GM23248 (cell line): ENCODE measurements around the gene ARHGAP24. TPM values are rescaled to one million over a fixed set of nuclear protein-coding genes. Genes with fewer than 3 reads are reported as not detected.
"Not testable (repeated sequence)": the region's sequence is repeated elsewhere in the genome, so short reads cannot be mapped to it uniquely, and the experiment has no call there.

Experiments used
- DNase-seq: peaks from one replicate; pipeline ENCODE4 v3.0.0-alpha.2; 2015
- H2AFZ ChIP-seq: fragments of 200-600 bp; sonication (generic); 2 replicates; pipeline ENCODE4 v1.6.1; 2016; ENCODE audit warnings: antibody characterized with exemption
- H3F3A ChIP-seq: fragments of 200-600 bp; sonication (generic); 2 replicates; pipeline ENCODE4 v1.6.1; 2016; ENCODE audit warnings: mild to moderate bottlenecking, antibody characterized with exemption, mixed run types; ENCODE audit not compliant: insufficient read depth
- H3K27ac ChIP-seq: fragments of 200-600 bp; sonication (generic); 2 replicates; pipeline ENCODE4 v1.5.1; 2016; ENCODE audit warnings: mild to moderate bottlenecking
- H3K27me3 ChIP-seq: fragments of 200-600 bp; sonication (generic); replicated peaks from 2 replicates; pipeline ENCODE4 v1.6.1; 2016; ENCODE audit warnings: mild to moderate bottlenecking; ENCODE audit not compliant: insufficient read depth
- H3K36me3 ChIP-seq: fragments of 200-600 bp; sonication (generic); 2 replicates; pipeline ENCODE4 v1.6.1; 2016; ENCODE audit warnings: low read depth, mild to moderate bottlenecking
- H3K4me1 ChIP-seq: fragments of 200-600 bp; sonication (generic); 2 replicates; pipeline ENCODE4 v1.6.1; 2016; ENCODE audit warnings: mild to moderate bottlenecking; ENCODE audit not compliant: insufficient read depth
- H3K4me2 ChIP-seq: fragments of 200-600 bp; sonication (generic); one replicate; pipeline ENCODE4 v1.6.1; 2016; ENCODE audit warnings: mild to moderate bottlenecking; ENCODE audit not compliant: unreplicated experiment
- H3K4me3 ChIP-seq: fragments of 200-600 bp; sonication (generic); 2 replicates; pipeline ENCODE4 v1.5.1; 2016; ENCODE audit warnings: mild to moderate bottlenecking
- H3K79me2 ChIP-seq: fragments of 200-600 bp; sonication (generic); 2 replicates; pipeline ENCODE4 v1.6.1; 2016; ENCODE audit warnings: mild to moderate bottlenecking; ENCODE audit not compliant: insufficient read depth
- H3K9ac ChIP-seq: fragments of 200-600 bp; sonication (generic); 2 replicates; pipeline ENCODE4 v1.6.1; 2016; ENCODE audit warnings: mild to moderate bottlenecking
- H3K9me2 ChIP-seq: fragments of 200-600 bp; sonication (generic); 2 replicates; pipeline ENCODE4 v1.6.1; 2016; ENCODE audit warnings: mixed run types, mild to moderate bottlenecking, moderate library complexity; ENCODE audit not compliant: insufficient read depth
- H3K9me3 ChIP-seq: fragments of 200-600 bp; sonication (generic); one replicate; pipeline ENCODE4 v1.6.1; 2017; ENCODE audit warnings: low read depth
- H4K20me1 ChIP-seq: fragments of 200-600 bp; sonication (generic); 2 replicates; pipeline ENCODE4 v1.6.0; 2016; ENCODE audit not compliant: insufficient read depth
- EZH2 ChIP-seq: fragments of 200-600 bp; sonication (generic); IDR thresholded peaks from 2 replicates; pipeline ENCODE4 v1.6.1; 2018; ENCODE audit warnings: antibody characterized with exemption, mild to moderate bottlenecking; ENCODE audit not compliant: insufficient read depth, poor library complexity, severe bottlenecking
- EZH2phosphoT487 ChIP-seq: fragments of 200-600 bp; sonication (generic); IDR thresholded peaks from 2 replicates; pipeline ENCODE4 v1.6.1; 2018; ENCODE audit warnings: antibody characterized with exemption, moderate library complexity, mild to moderate bottlenecking, low read depth; ENCODE audit not compliant: insufficient read depth
- WGBS, 2 experiments: methylation state at CpG; one replicate each; pipeline ENCODE4 v1.1.6; 2015 to 2017; ENCODE audit warnings: low lambda C conversion rate in 2 of 2, low coverage in 1 of 2; ENCODE audit errors: missing lambda C conversion rate in 2 of 2; 5-methylcytosine and 5-hydroxymethylcytosine counted together
- in situ Hi-C: fragments of 300-500 bp; cut with MboI; formaldehyde crosslinking; loops from 2 replicates; pipeline ENCODE4 v1.15.0; 2020
- polyA plus RNA-seq: library from polyadenylated mRNA; unstranded; fragments of >200 nt; fragmentation: Nextera tagmentation; extraction: Ambion mirVana; gene quantifications from 2 replicates; pipeline ENCODE4 v1.2.1, GENCODE V29; 2016
- total RNA-seq: library from RNA; depleted of rRNA; stranded (reverse); fragments of >200 nt; shearing (Covaris generic); gene quantifications from 2 replicates; pipeline ENCODE4 v1.2.3, GENCODE V29; 2014

ARHGAP24 gene
- total and polyA plus RNA-seq, 2 experiments from 2014 or later = 24.1 to 31.6 TPM

- in situ Hi-C loops = no loop called here
- H3K9ac ChIP-seq = no peak overlapping the region
- peaks cover 87% of the 10 kb centered on the region for H3K79me2 ChIP-seq
- no peaks in the 10 kb centered on the region for H3K27me3 ChIP-seq
- H3K4me3 ChIP-seq = no peak overlapping the region
- H3K4me1 ChIP-seq = no peaks in the 10 kb centered on the region
- TF ChIP-seq EZH2phosphoT487 (no peak), EZH2 (no peak)
- no peak overlapping the region for H3K27ac ChIP-seq
- peaks cover 8% of the 10 kb centered on the region; the same call in 1 of the 2 replicates for H3F3A ChIP-seq
- DNase-seq = no peak
- no peak overlapping the region for H3K4me2 ChIP-seq
- 96 to 100% methylated on average over 5 of the region's 5 CpGs for WGBS, 2 experiments
- H3K9me3 ChIP-seq = no peaks in the 10 kb centered on the region
- no peak overlapping the region for H2AFZ ChIP-seq
- H3K9me2 ChIP-seq = no peaks in the 10 kb centered on the region
- 0 out of 2 replicates have a peak, but pooled peaks cover 3% of the 10 kb centered on the region for H4K20me1 ChIP-seq
- H3K36me3 ChIP-seq = no peaks in the 10 kb centered on the region
Observed at GRCh38 chr4:85913931-85914694, 439.2 kb downstream of the ARHGAP24 start.

GRCh38 chr4:85915570-85915969 lies 440.6 kb downstream of the ARHGAP24 start:
- WGBS, 2 experiments = 86 to 94% methylated on average over 6 of the region's 6 CpGs
- H3K4me3 ChIP-seq = not testable (repeated sequence)

DNA sequence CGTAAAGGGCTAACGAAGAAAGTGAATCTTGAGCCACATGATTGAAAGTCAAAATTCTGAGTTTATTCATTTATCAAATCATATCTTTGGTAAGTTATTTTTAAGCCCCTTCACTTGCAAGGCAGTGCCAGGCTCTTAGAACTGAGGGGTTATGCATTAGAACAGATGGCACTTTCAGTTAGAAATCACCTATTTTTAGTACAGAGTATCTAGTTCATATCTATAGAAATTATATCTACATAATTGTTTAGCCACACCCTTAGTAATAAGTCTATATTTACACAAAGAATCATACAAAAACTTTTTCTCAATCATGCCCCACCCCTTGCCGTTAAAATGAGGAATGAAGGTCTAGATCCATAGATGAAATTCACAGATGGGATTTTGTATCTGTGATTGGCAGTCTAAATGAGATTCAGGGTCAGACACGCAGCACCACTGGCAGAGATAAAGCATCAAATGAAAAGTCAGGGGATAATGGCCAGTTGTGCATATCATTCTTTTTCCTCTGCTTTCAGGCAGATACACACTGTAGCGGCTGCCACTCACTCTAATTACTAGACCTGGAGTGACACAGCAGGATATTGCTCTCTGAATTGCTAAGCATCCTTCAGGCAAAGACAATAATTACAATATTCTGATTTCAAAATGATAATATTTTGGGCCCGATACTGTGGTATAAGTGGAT lies 444.4 kb downstream of the ARHGAP24 start:
- Histone ChIP-seq H3K9me2 (no peaks in the 10 kb centered on the region), H3F3A (peaks cover 8% of the 10 kb centered on the region; the same call in 1 of the 2 replicates), H3K36me3 (peaks cover 4% of the 10 kb centered on the region; the same call in 1 of the 2 replicates), H3K4me2 (no peak overlapping the region), H4K20me1 (no peaks in the 10 kb centered on the region), H3K79me2 (peaks cover 88% of the 10 kb centered on the region), H3K4me1 (no peaks in the 10 kb centered on the region), H3K27me3 (no peaks in the 10 kb centered on the region), H2AFZ (no peak overlapping the region), H3K4me3 (no peak overlapping the region), H3K27ac (no peak overlapping the region), H3K9me3 (no peaks in the 10 kb centered on the region), H3K9ac (no peak overlapping the region)
- no peak for DNase-seq
- no peak for TF ChIP-seq EZH2phosphoT487
- TF ChIP-seq EZH2 = no peak
- 98% methylated on average over 6 of the region's 6 CpGs for WGBS, 2 experiments
- in situ Hi-C loops = no loop called here

More at GRCh38 chr4:85915570-85915969, 440.6 kb downstream of the ARHGAP24 start:
- H3K27me3 ChIP-seq, H3K36me3 ChIP-seq, in situ Hi-C loops, H2AFZ ChIP-seq, H3K4me2 ChIP-seq, H3F3A ChIP-seq, H3K4me1 ChIP-seq, DNase-seq, H3K9me2 ChIP-seq, H3K9me3 ChIP-seq, H3K27ac ChIP-seq, H3K9ac ChIP-seq, H4K20me1 ChIP-seq: not testable (repeated sequence)
- H3K79me2 ChIP-seq = peaks cover 87% of the 10 kb centered on the region

DNA sequence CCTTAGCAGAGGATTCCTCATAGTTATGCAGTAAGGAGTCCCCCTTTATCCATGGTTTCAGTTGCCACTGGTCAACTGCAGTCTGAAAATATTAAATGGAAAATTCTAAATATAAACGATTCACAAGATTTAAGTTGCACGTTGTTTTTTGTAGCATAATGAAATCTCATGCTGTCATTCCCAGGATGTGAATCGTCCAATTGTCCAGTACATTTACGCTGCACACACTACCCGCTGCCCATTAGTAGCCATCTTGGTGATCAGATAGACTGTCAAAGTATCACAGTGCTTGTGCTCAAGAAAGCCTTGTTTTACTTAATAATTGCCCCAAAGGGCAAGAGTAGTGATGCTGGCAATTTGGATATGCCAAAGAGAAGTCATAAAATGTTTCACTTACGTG lies 450.1 kb downstream of the ARHGAP24 start:
- Histone ChIP-seq H3K9me2 (no peaks in the 10 kb centered on the region), H3K27me3 (no peaks in the 10 kb centered on the region), H3F3A (0 out of 2 replicates have a peak, but pooled peaks cover 6% of the 10 kb centered on the region), H3K79me2 (peaks cover 72% of the 10 kb centered on the region), H3K36me3 (peaks cover 8% of the 10 kb centered on the region; the same call in 1 of the 2 replicates), H2AFZ (no peak overlapping the region), H3K9me3 (no peaks in the 10 kb centered on the region), H3K4me1 (peaks cover 23% of the 10 kb centered on the region), H3K27ac (no peak overlapping the region), H3K4me3 (no peak overlapping the region), H3K9ac (no peak overlapping the region), H3K4me2 (no peak overlapping the region), H4K20me1 (no peaks in the 10 kb centered on the region)
- no peak for DNase-seq
- in situ Hi-C loops = no loop called here
- WGBS, 2 experiments = 99 to 100% methylated on average over 6 of the region's 6 CpGs
- TF ChIP-seq EZH2 = no peak
- no peak for TF ChIP-seq EZH2phosphoT487
